Measurements from ENCODE around the gene ENC1. TPM values are rescaled to one million over a fixed set of nuclear protein-coding genes. Genes with fewer than 3 reads are reported as not detected.

The ENC1 gene, protein sequence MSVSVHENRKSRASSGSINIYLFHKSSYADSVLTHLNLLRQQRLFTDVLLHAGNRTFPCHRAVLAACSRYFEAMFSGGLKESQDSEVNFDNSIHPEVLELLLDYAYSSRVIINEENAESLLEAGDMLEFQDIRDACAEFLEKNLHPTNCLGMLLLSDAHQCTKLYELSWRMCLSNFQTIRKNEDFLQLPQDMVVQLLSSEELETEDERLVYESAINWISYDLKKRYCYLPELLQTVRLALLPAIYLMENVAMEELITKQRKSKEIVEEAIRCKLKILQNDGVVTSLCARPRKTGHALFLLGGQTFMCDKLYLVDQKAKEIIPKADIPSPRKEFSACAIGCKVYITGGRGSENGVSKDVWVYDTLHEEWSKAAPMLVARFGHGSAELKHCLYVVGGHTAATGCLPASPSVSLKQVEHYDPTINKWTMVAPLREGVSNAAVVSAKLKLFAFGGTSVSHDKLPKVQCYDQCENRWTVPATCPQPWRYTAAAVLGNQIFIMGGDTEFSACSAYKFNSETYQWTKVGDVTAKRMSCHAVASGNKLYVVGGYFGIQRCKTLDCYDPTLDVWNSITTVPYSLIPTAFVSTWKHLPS
- total RNA-seq (2014; rRNA removed; shearing (Covaris generic)): 15.3 and 18.5 TPM in 2 replicates
- polyA plus RNA-seq (2016; fragmentation: Nextera tagmentation; extraction: Ambion mirVana): 14.6 and 15.8 TPM in 2 replicates

DNA sequence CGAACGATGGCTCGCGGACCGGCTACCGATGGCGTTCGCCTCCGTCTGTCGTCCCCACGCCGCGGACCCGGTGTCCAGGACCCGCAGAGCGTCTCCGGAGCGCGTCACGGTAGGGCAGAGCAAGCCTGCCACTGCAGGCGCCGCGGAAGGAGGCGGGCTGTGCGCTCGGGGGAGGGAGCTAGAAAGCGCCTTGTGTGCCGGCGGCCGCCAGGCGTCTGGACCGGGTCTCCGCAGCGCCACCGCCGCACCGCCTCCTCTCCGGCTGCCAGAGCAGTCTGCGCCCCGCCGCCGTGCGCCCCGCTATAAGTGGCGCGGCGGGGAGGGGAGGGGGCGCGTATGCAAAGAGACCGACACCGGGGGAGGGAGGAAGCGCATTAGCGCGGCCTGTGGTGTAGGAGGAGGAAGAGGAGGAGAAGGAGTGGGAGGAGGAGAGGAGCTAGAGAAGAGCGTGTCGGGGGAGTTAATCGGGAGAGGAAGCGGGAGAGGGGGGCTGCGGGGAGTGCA, at the start of gene ENC1:
Gene ENC1, minus strand, starts transcription at position 279 of the 504 bp plus-strand sequence. CDS start 4,243 bp downstream, outside the sequence.
- peak within 1 kb of the TSS; percentile 97 for H3K4me2 ChIP-seq (ENCODE audit: unreplicated experiment)
- peaks cover 38% of the 10 kb centered on the region for H3K4me1 ChIP-seq (ENCODE audit: insufficient read depth)
- WGBS, 2 experiments (ENCODE audit: low coverage in 1 of 2, low lambda C conversion rate in 2 of 2, missing lambda C conversion rate in 2 of 2): 1 to 2% methylated on average over 37 to 45 of the region's 59 CpGs
- H3K79me2 ChIP-seq (ENCODE audit: insufficient read depth): peaks cover 42% of the 10 kb centered on the region
- peak within 1 kb of the TSS; percentile 82 for H3K9ac ChIP-seq
- no peaks in the 10 kb centered on the region for H3K27me3 ChIP-seq (replicated peaks; ENCODE audit: insufficient read depth)
- peaks cover 45% of the 10 kb centered on the region for H3F3A ChIP-seq (ENCODE audit: insufficient read depth)
- H3K27ac ChIP-seq: peak within 1 kb of the TSS; percentile 57
- in situ Hi-C loops (cut with MboI): loop anchor here (10.0 kb wide), 1 partner anchor 606 kb away; no protein-coding TSS in a partner anchor
- TF ChIP-seq EZH2 (IDR thresholded peaks at IDR 0.05; ENCODE audit: insufficient read depth, poor library complexity, severe bottlenecking): no peak
- no peak for TF ChIP-seq EZH2phosphoT487 (IDR thresholded peaks at IDR 0.05; ENCODE audit: insufficient read depth, low read depth)
- H3K36me3 ChIP-seq (ENCODE audit: low read depth): no peaks in the 10 kb centered on the region
- peak; percentile 95 for DNase-seq
- H3K9me3 ChIP-seq (ENCODE audit: low read depth): no peaks in the 10 kb centered on the region
- H3K9me2 ChIP-seq (ENCODE audit: insufficient read depth): no peaks in the 10 kb centered on the region
- H3K4me3 ChIP-seq: peak within 1 kb of the TSS; percentile 89
- H2AFZ ChIP-seq: peak within 1 kb of the TSS; percentile 83
- no peaks in the 10 kb centered on the region for H4K20me1 ChIP-seq (ENCODE audit: insufficient read depth)

DNA sequence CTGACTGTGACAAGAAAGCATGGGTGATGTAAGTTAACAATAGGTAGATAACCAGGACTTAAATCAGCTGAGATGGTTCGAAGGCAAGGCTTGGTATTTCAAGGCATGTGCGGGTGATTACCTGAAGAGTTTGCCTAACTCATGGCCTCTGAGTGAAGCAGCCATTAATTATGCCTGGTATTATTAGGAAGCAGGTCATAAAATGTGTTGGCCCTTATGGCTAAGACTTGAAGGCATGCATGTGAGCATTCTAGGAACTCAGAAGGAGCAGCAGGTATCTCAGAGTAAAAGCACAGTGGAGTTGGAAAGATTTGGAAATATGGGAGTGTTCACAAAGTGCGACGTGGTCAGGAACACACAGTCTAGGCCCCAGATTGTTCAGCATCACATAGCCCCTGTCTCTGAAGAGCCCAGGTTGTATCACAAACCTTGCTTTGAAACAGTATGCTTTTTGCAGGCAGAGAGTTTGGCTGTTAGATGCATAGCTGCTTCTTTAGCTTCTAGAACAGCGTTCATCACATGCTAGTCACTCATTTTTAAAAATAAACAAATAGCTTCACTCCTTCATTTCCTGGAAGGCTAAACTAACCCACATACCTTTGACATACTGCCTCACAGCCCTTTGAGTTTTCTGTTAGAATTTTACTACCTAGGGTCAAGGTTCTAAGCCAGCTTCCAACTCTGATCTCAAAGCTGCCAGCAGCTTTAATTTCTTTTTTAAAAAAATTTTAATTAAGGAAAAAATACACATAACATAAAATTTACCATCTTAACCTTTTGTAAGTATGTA, 46.6 kb upstream of the ENC1 start:
- no peaks in the 10 kb centered on the region for H3K9me2 ChIP-seq (ENCODE audit: insufficient read depth)
- H3K27ac ChIP-seq: no peak overlapping the region
- H3K27me3 ChIP-seq (replicated peaks; ENCODE audit: insufficient read depth): no peaks in the 10 kb centered on the region
- H4K20me1 ChIP-seq (ENCODE audit: insufficient read depth): no peaks in the 10 kb centered on the region
- H3K9ac ChIP-seq: no peak overlapping the region
- DNase-seq: peak; percentile 21
- H3K79me2 ChIP-seq (ENCODE audit: insufficient read depth): peaks cover 13% of the 10 kb centered on the region; the same call in 1 of the 2 replicates
- H2AFZ ChIP-seq: 0 out of 2 replicates have a peak overlapping the region, but pooled peaks have one; percentile 4
- peak overlapping the region; percentile 27 for H3K4me2 ChIP-seq (ENCODE audit: unreplicated experiment)
- peaks cover 9% of the 10 kb centered on the region for H3F3A ChIP-seq (ENCODE audit: insufficient read depth)
- H3K4me3 ChIP-seq: no peak overlapping the region
- TF ChIP-seq EZH2 (IDR thresholded peaks at IDR 0.05; ENCODE audit: insufficient read depth, poor library complexity, severe bottlenecking): no peak
- no peak for TF ChIP-seq EZH2phosphoT487 (IDR thresholded peaks at IDR 0.05; ENCODE audit: insufficient read depth, low read depth)
- H3K4me1 ChIP-seq (ENCODE audit: insufficient read depth): peaks cover 19% of the 10 kb centered on the region
- no peaks in the 10 kb centered on the region for H3K36me3 ChIP-seq (ENCODE audit: low read depth)
- in situ Hi-C loops (cut with MboI): no loop called here
- WGBS, 2 experiments (ENCODE audit: low coverage in 1 of 2, low lambda C conversion rate in 2 of 2, missing lambda C conversion rate in 2 of 2): 83 to 85% methylated on average over 5 of the region's 5 CpGs
- H3K9me3 ChIP-seq (ENCODE audit: low read depth): no peaks in the 10 kb centered on the region

DNA sequence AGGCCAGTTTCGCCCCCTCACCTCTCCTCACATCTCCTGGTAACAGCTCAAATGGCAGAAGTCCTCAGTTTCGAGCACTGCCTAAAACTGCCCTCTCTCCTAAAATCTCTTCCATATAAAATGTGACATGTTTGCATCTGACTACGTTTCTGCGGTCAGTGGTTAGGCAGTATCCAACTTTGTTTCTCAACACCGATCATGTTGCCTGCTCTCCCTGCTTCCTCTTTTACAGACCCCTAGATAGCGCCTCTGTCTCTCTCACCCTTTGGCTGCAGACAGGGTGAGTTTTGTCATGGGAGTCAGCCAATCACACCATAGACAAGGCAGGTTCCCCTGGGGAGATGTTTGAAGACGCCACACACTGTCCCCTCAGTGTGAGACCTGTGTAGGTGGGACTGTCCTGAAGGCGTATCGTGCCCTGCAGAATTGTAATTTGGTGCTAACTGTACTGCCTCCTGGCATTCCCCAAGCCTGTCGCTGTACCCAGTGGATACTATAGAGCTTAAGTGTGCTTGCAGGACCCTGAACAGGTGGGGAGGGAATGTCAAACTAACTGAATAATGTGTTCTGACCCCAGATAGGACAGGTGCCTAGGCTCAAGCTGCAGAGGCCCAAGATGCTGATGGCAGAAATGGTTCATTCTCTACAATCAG, 45.6 kb upstream of the ENC1 start:
- Histone ChIP-seq H3K4me1 (ENCODE audit: insufficient read depth) (peaks cover 19% of the 10 kb centered on the region), H3K36me3 (ENCODE audit: low read depth) (no peaks in the 10 kb centered on the region), H3K27ac (no peak overlapping the region), H3K9me2 (ENCODE audit: insufficient read depth) (no peaks in the 10 kb centered on the region), H3K27me3 (replicated peaks; ENCODE audit: insufficient read depth) (no peaks in the 10 kb centered on the region), H2AFZ (peak overlapping the region; percentile 91), H3K4me2 (ENCODE audit: unreplicated experiment) (peak overlapping the region; percentile 91), H4K20me1 (ENCODE audit: insufficient read depth) (no peaks in the 10 kb centered on the region), H3K79me2 (ENCODE audit: insufficient read depth) (peaks cover 13% of the 10 kb centered on the region; the same call in 1 of the 2 replicates), H3K4me3 (peak overlapping the region; percentile 82), H3K9me3 (ENCODE audit: low read depth) (no peaks in the 10 kb centered on the region), H3K9ac (peak overlapping the region; percentile 84), H3F3A (ENCODE audit: insufficient read depth) (peaks cover 9% of the 10 kb centered on the region)
- no peak for TF ChIP-seq EZH2 (IDR thresholded peaks at IDR 0.05; ENCODE audit: insufficient read depth, poor library complexity, severe bottlenecking)
- TF ChIP-seq EZH2phosphoT487 (IDR thresholded peaks at IDR 0.05; ENCODE audit: insufficient read depth, low read depth): no peak
- in situ Hi-C loops (cut with MboI): no loop called here
- peak; percentile 61 for DNase-seq
- WGBS, 2 experiments (ENCODE audit: low coverage in 1 of 2, low lambda C conversion rate in 2 of 2, missing lambda C conversion rate in 2 of 2): 42 to 46% methylated on average over 10 of the region's 10 CpGs
